Lower leg skin (tissue), 4 donors: ENCODE measurements around the gene JPH3. TPM values are rescaled to one million over a fixed set of nuclear protein-coding genes. Genes with fewer than 3 reads are reported as not detected.
"Not testable (repeated sequence)": the region's sequence is repeated elsewhere in the genome, so short reads cannot be mapped to it uniquely, and the experiment has no call there.

Experiments used
- DNase-seq, 2 donors: peaks; one replicate each; pipeline ENCODE4 v3.0.0-alpha.2; 2019; ENCODE audit warnings: low spot score in 2 of 2
- H3K4me3 ChIP-seq: fragments of 200-600 bp; sonication (generic); 2 replicates; pipeline ENCODE4 v1.5.1; 2017; ENCODE audit warnings: mild to moderate bottlenecking, low read depth; ENCODE audit not compliant: poor library complexity, severe bottlenecking
- CTCF ChIP-seq, 3 donors: fragments of 450-650 bp; IDR thresholded peaks; one replicate each; pipeline ENCODE4 v1.5.1; 2016; ENCODE audit warnings: antibody characterized with exemption in 3 of 3, mild to moderate bottlenecking in 3 of 3, moderate library complexity in 2 of 3
- POLR2A ChIP-seq, 2 donors: fragments of 450-650 bp; IDR thresholded peaks; one replicate each; pipeline ENCODE4 v1.6.1; 2016 to 2017; ENCODE audit warnings: antibody characterized with exemption in 2 of 2, mild to moderate bottlenecking in 1 of 2, moderate library complexity in 1 of 2
- WGBS, 2 donors: methylation state at CpG; one replicate each; pipeline ENCODE4 v1.1.5; 2018; 5-methylcytosine and 5-hydroxymethylcytosine counted together
- intact Hi-C: fragments of 100-400 bp; cut with DNase I; formaldehyde crosslinking; loops from one replicate; pipeline ENCODE4 v1.15.0; 2023; ENCODE audit warnings: low total_unique reads
- total RNA-seq, 4 donors: library from RNA; depleted of rRNA; stranded (reverse); fragments of >200 nt; gene quantifications; one replicate each; pipeline ENCODE4 v1.1.0, GENCODE V29; 2016

JPH3 gene
- total RNA-seq, 4 donors from 2014 or later, result not detected

- intact Hi-C loops, result no loop called here
- DNase-seq, result no peak
- no peak overlapping the region for H3K4me3 ChIP-seq
- 87 to 88% methylated on average over 5 of the region's 5 CpGs for WGBS, 2 donors
- TF ChIP-seq POLR2A (IDR thresholded peaks at IDR 0.05) (no peak), CTCF (IDR thresholded peaks at IDR 0.05) (no peak)
Measured at GRCh38 chr16:87677830-87678229, 75.5 kb downstream of the JPH3 start.

GRCh38 chr16:87678618-87679017, 76.3 kb downstream of the JPH3 start:
- TF ChIP-seq CTCF (IDR thresholded peaks at IDR 0.05) (no peak), POLR2A (IDR thresholded peaks at IDR 0.05) (no peak)
- intact Hi-C loops, result no loop called here
- no peak overlapping the region for H3K4me3 ChIP-seq
- no peak for DNase-seq
- 42 to 43% methylated on average over 14 of the region's 14 CpGs for WGBS, 2 donors

DNA sequence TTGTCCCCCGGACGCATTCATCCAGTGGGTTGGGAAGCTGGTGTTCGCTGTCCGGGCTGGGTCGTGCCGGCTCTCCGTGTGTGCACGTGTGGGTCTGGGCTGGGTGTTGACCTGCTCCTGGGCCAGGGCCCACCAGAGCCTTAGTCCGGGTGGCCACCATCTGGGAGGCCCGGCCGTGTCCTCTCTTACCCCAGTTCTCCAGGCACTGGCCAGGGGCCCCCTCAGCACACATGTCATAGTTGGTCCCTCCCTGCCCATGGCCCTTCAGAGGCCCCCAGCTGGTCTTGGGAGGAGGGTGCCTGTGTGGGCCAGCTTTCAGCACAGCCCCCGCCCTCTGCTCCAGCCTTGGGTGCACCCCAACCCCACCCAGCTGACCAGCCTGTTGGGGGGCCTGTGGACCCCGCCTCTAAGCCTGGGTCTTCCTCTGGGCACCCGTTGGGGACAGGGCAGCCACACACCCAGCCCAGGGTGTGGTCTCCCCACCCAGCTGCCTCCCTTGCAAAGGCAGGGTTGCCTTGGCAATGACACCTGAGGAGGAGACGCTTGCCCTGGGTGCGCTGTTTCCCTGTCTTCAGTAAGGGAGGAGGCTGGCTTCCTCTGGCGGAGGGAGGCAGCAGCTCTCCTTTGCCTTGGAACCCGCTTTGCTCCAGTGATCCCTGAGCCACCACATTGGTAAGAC, 77.4 kb downstream of the JPH3 start:
- intact Hi-C loops, result no loop called here
- 71 to 72% methylated on average over 17 to 18 of the region's 18 CpGs for WGBS, 2 donors
- no peak overlapping the region for H3K4me3 ChIP-seq
- TF ChIP-seq POLR2A (IDR thresholded peaks at IDR 0.05) (no peak), CTCF (IDR thresholded peaks at IDR 0.05) (no peak)
- no peak for DNase-seq

- no peak for DNase-seq
- no peak for TF ChIP-seq POLR2A (IDR thresholded peaks at IDR 0.05)
- no peak for TF ChIP-seq CTCF (IDR thresholded peaks at IDR 0.05)
- no peak overlapping the region for H3K4me3 ChIP-seq
- intact Hi-C loops, result no loop called here
- WGBS, 2 donors, result 78 to 84% methylated on average over 17 of the region's 17 CpGs
Measured at GRCh38 chr16:87680272-87680644, 78.0 kb downstream of the JPH3 start.

DNA sequence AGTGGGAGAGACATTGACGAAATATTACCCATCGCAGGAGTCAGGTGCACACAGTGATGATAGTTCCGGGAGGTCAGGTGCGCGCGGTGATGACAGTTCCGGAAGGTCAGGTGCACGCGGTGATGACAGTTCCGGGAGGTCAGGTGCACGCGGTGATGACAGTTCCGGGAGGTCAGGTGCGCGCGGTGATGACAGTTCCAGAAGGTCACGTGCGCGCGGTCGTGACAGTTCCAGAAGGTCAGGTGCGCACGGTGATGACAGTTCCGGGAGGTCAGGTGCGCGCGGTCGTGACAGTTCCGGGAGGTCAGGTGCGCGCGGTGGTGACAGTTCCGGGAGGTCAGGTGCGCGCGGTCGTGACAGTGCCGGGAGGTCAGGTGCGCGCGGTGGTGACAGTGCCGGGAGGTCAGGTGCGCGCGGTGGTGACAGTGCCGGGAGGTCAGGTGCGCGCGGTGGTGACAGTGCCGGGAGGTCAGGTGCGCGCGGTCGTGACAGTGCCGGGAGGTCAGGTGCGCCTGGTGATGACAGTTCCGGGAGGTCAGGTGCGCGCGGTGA, 78.8 kb downstream of the JPH3 start:
- H3K4me3 ChIP-seq, DNase-seq, intact Hi-C loops: not testable (repeated sequence)
- 93% methylated on average over 60 of the region's 60 CpGs for WGBS, 2 donors

DNA sequence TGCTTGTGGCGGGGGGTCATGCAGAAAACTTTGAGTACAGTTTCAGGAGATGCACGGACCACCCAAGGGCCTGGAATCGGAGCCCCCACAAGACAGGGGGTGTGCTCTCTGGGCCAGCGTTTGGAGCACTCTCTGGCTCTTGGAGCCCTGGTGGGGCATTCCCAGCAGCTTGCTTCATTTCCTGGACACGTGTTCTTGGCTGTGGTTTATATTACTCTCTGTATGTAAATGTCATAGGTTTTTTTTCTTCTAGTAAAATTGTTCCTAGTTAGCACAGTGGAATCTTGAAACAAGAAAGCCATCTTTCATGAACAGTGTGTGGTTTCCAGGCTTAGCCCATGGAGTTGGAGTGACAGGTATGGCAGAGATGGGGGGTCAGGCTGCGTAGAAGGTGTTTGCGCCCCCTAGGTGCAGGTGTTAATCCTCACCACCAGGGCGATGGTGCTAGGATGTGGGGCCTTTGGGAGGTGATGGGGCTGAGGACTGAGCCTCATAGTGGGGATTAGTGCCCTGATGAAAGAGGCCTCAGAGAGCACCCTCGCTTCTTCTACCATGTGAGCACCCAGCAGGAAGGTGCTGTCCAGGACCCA, 79.8 kb downstream of the JPH3 start:
- no peak for DNase-seq
- 43 to 51% methylated on average over 9 of the region's 9 CpGs for WGBS, 2 donors
- no peak overlapping the region for H3K4me3 ChIP-seq
- TF ChIP-seq CTCF (IDR thresholded peaks at IDR 0.05), result no peak
- TF ChIP-seq POLR2A (IDR thresholded peaks at IDR 0.05), result no peak
- intact Hi-C loops, result no loop called here
